Measurements from ENCODE around the gene ETNK2.

DNA sequence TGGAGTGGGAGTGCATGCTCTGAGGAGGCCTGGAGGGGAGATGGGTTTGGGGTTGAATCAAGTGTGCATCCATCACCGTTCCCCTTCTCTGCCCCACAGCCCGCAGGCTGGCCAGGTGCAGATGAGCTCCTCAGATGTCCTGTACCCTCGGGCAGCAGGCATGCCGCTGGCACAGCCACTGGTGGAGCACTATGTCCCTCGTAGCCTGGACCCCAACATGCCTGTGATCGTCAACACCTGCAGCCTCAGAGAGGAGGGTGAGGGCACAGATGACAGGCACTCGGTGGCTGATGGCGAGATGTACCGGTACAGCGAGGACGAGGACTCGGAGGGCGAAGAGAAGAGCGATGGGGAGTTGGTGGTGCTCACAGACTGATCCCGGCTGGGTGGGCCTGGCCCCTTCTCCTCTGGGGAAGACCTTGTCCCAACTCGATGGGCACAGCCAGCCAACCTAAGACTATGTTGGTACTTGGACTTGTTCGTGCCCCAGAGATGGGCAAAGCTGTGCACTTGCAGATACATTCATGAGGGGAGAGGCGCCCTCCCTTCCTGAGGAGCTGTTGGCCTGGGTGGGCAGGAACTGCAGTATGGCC lies 26.0 kb downstream of the ETNK2 start:
- TF ChIP-seq POLR2A (IDR thresholded peaks at IDR 0.05), result no peak
- TF ChIP-seq, protein P1, sequence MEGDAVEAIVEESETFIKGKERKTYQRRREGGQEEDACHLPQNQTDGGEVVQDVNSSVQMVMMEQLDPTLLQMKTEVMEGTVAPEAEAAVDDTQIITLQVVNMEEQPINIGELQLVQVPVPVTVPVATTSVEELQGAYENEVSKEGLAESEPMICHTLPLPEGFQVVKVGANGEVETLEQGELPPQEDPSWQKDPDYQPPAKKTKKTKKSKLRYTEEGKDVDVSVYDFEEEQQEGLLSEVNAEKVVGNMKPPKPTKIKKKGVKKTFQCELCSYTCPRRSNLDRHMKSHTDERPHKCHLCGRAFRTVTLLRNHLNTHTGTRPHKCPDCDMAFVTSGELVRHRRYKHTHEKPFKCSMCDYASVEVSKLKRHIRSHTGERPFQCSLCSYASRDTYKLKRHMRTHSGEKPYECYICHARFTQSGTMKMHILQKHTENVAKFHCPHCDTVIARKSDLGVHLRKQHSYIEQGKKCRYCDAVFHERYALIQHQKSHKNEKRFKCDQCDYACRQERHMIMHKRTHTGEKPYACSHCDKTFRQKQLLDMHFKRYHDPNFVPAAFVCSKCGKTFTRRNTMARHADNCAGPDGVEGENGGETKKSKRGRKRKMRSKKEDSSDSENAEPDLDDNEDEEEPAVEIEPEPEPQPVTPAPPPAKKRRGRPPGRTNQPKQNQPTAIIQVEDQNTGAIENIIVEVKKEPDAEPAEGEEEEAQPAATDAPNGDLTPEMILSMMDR (IDR thresholded peaks at IDR 0.05), result no peak

Data from uterus (tissue), 2 donors.